Loucy (cell line): ENCODE data around the gene CORO2B.

Source experiments
- H2AFZ ChIP-seq: fragments of 200-600 bp; sonication (generic); 2 replicates; pipeline ENCODE4 v1.6.0; 2016; ENCODE audit warnings: antibody characterized with exemption, mild to moderate bottlenecking, low read length, moderate library complexity
- H3F3A ChIP-seq: fragments of 200-600 bp; 2 replicates; pipeline ENCODE4 v1.6.0; 2016; ENCODE audit warnings: antibody characterized with exemption, low read depth, mild to moderate bottlenecking
- H3K27me3 ChIP-seq: fragments of 200-600 bp; sonication (generic); 2 replicates; pipeline ENCODE4 v1.6.1; 2014; ENCODE audit warnings: low read length, mild to moderate bottlenecking; ENCODE audit not compliant: insufficient read depth, poor library complexity, severe bottlenecking
- H3K36me3 ChIP-seq: fragments of 200-600 bp; sonication (generic); 2 replicates; pipeline ENCODE4 v1.6.1; 2016; ENCODE audit warnings: low read length; ENCODE audit not compliant: insufficient read depth
- H3K4me1 ChIP-seq: fragments of 200-600 bp; sonication (generic); 2 replicates; pipeline ENCODE4 v1.5.1; 2014; ENCODE audit warnings: low read length, mild to moderate bottlenecking; ENCODE audit not compliant: insufficient read depth, poor library complexity, severe bottlenecking
- H3K4me2 ChIP-seq: fragments of 200-600 bp; sonication (generic); 2 replicates; pipeline ENCODE4 v1.6.0; 2014; ENCODE audit warnings: antibody characterized with exemption, low read length, low read depth, mild to moderate bottlenecking; ENCODE audit not compliant: poor library complexity, severe bottlenecking
- H3K4me3 ChIP-seq: fragments of 200-600 bp; sonication (generic); 2 replicates; pipeline ENCODE4 v1.5.1; 2014; ENCODE audit warnings: low read length, mild to moderate bottlenecking, mixed read lengths; ENCODE audit not compliant: poor library complexity, severe bottlenecking
- H3K79me2 ChIP-seq: fragments of 200-600 bp; sonication (generic); 2 replicates; pipeline ENCODE4 v1.6.1; 2014; ENCODE audit warnings: low read length; ENCODE audit not compliant: insufficient read depth
- H3K9ac ChIP-seq: fragments of 200-600 bp; sonication (generic); 2 replicates; pipeline ENCODE4 v1.6.0; 2014; ENCODE audit warnings: mild to moderate bottlenecking, low read depth, low read length, moderate library complexity; ENCODE audit not compliant: poor library complexity, severe bottlenecking
- H3K9me2 ChIP-seq: fragments of 200-600 bp; sonication (generic); replicated peaks from 2 replicates; pipeline ENCODE4 v1.6.1; 2016; ENCODE audit warnings: low read depth, low read length, mixed read lengths
- H3K9me3 ChIP-seq: fragments of 200-600 bp; sonication (generic); 2 replicates; pipeline ENCODE4 v1.6.1; 2014; ENCODE audit warnings: mild to moderate bottlenecking, antibody characterized with exemption, low read length, low read depth; ENCODE audit not compliant: insufficient read depth
- H4K20me1 ChIP-seq: fragments of 200-600 bp; sonication (generic); 2 replicates; pipeline ENCODE4 v1.6.0; 2014; ENCODE audit warnings: antibody characterized with exemption, low read length, mild to moderate bottlenecking; ENCODE audit not compliant: insufficient read depth, poor library complexity, severe bottlenecking
- CTCF ChIP-seq: fragments of 200-600 bp; sonication (generic); conservative IDR thresholded peaks from 2 replicates; pipeline ENCODE4 v1.5.1; 2014; ENCODE audit warnings: mild to moderate bottlenecking, antibody characterized with exemption, low read length
- EZH2phosphoT487 ChIP-seq: fragments of 200-600 bp; IDR thresholded peaks from 2 replicates; pipeline ENCODE4 v1.6.1; 2018; ENCODE audit warnings: antibody characterized with exemption, mild to moderate bottlenecking, moderate library complexity, borderline replicate concordance

The CORO2B gene

GRCh38 chr15:68653031-68653635 lies 74.3 kb downstream of the CORO2B start:
- Histone ChIP-seq H3K9me3 (no peaks in the 10 kb centered on the region), H3K4me1 (no peaks in the 10 kb centered on the region), H2AFZ (no peak overlapping the region), H3K9ac (no peak overlapping the region), H3F3A (no peaks in the 10 kb centered on the region), H4K20me1 (no peaks in the 10 kb centered on the region), H3K9me2 (no peaks in the 10 kb centered on the region), H3K79me2 (no peaks in the 10 kb centered on the region), H3K4me2 (no peak overlapping the region), H3K36me3 (no peaks in the 10 kb centered on the region), H3K4me3 (no peak overlapping the region), H3K27me3 (no peaks in the 10 kb centered on the region)
- no peak for TF ChIP-seq EZH2phosphoT487
- TF ChIP-seq CTCF: no peak

- no peaks in the 10 kb centered on the region for H3K79me2 ChIP-seq
- no peaks in the 10 kb centered on the region for H3K9me2 ChIP-seq
- H3K9me3 ChIP-seq: no peaks in the 10 kb centered on the region
- no peaks in the 10 kb centered on the region for H4K20me1 ChIP-seq
- no peaks in the 10 kb centered on the region for H3K4me1 ChIP-seq
- no peak for TF ChIP-seq EZH2phosphoT487
- H2AFZ ChIP-seq: no peak overlapping the region
- H3K27me3 ChIP-seq: no peaks in the 10 kb centered on the region
- no peak overlapping the region for H3K4me2 ChIP-seq
- no peak overlapping the region for H3K4me3 ChIP-seq
- no peaks in the 10 kb centered on the region for H3K36me3 ChIP-seq
- no peak overlapping the region for H3K9ac ChIP-seq
- H3F3A ChIP-seq: no peaks in the 10 kb centered on the region
Observed at GRCh38 chr15:68653801-68654200, 75.0 kb downstream of the CORO2B start.

GRCh38 chr15:68654786-68655560 lies 76.2 kb downstream of the CORO2B start:
- no peaks in the 10 kb centered on the region for H3K36me3 ChIP-seq
- H3K4me2 ChIP-seq: no peak overlapping the region
- H3K4me3 ChIP-seq: no peak overlapping the region
- no peak overlapping the region for H2AFZ ChIP-seq
- no peaks in the 10 kb centered on the region for H3K4me1 ChIP-seq
- no peaks in the 10 kb centered on the region for H4K20me1 ChIP-seq
- no peaks in the 10 kb centered on the region for H3K9me2 ChIP-seq
- no peaks in the 10 kb centered on the region for H3K9me3 ChIP-seq
- no peaks in the 10 kb centered on the region for H3K79me2 ChIP-seq
- no peaks in the 10 kb centered on the region for H3K27me3 ChIP-seq
- H3F3A ChIP-seq: no peaks in the 10 kb centered on the region
- H3K9ac ChIP-seq: no peak overlapping the region
- TF ChIP-seq EZH2phosphoT487 (no peak), CTCF (no peak)
